Activated B cell treated with CpG ODN at 0.5 μM for 24 hours (primary cell): ENCODE data around the gene FNDC1. TPM values are rescaled to one million over a fixed set of nuclear protein-coding genes. Genes with fewer than 3 reads are reported as not detected.

ENCODE experiments used
- ATAC-seq: fragments of 200-7000 bp; cut with Tn5 transposase; one replicate; pipeline ENCODE4 v1.10.0; 2021; ENCODE audit warnings: low read depth, mild to moderate bottlenecking, moderate library complexity
- CTCF ChIA-PET: fragments of 350-600 bp; sonication (Branson Sonifier 250); formaldehyde crosslinking; loops from one replicate; lab custom pipeline; 2021; ENCODE audit warnings: antibody characterized with exemption; lab: Charles Lee
- POLR2A ChIA-PET: fragments of 350-600 bp; sonication (Branson Sonifier 250); formaldehyde crosslinking; loops from one replicate; lab custom pipeline; 2021; ENCODE audit warnings: antibody characterized with exemption; lab: Charles Lee
- DNase-seq: peaks from one replicate; pipeline ENCODE4 v3.0.0; 2022
- H3K27ac Mint-ChIP-seq: one replicate; pipeline ENCODE4 v1.8.0; 2020; ENCODE audit warnings: mixed read lengths
- H3K27me3 Mint-ChIP-seq: one replicate; pipeline ENCODE4 v1.8.0; 2021; ENCODE audit warnings: mixed read lengths
- H3K36me3 Mint-ChIP-seq: one replicate; pipeline ENCODE4 v1.8.0; 2021; ENCODE audit warnings: low read depth, mixed read lengths
- H3K4me1 Mint-ChIP-seq: one replicate; pipeline ENCODE4 v1.8.0; 2021; ENCODE audit warnings: mixed read lengths
- H3K4me3 Mint-ChIP-seq: one replicate; pipeline ENCODE4 v1.8.0; 2020; ENCODE audit warnings: mild to moderate bottlenecking, mixed read lengths
- H3K9me3 Mint-ChIP-seq: one replicate; pipeline ENCODE4 v1.8.0; 2020; ENCODE audit warnings: mixed read lengths
- intact Hi-C: fragments of 100-400 bp; cut with micrococcal nuclease; formaldehyde crosslinking; loops from one replicate; pipeline ENCODE4 v1.15.1; 2024
- total RNA-seq: library from RNA; stranded (reverse); gene quantifications from 2 replicates; pipeline ENCODE4 v1.2.3, GENCODE V29; 2022
- TF ChIP-seq, protein P1 (sequence below): fragments of 200-600 bp; IDR thresholded peaks from one replicate; pipeline ENCODE4 v1.8.0; 2022; ENCODE audit warnings: antibody characterized with exemption, mild to moderate bottlenecking

The FNDC1 gene
- total RNA-seq, 1 donor from 2014 or later, result not detected

DNA sequence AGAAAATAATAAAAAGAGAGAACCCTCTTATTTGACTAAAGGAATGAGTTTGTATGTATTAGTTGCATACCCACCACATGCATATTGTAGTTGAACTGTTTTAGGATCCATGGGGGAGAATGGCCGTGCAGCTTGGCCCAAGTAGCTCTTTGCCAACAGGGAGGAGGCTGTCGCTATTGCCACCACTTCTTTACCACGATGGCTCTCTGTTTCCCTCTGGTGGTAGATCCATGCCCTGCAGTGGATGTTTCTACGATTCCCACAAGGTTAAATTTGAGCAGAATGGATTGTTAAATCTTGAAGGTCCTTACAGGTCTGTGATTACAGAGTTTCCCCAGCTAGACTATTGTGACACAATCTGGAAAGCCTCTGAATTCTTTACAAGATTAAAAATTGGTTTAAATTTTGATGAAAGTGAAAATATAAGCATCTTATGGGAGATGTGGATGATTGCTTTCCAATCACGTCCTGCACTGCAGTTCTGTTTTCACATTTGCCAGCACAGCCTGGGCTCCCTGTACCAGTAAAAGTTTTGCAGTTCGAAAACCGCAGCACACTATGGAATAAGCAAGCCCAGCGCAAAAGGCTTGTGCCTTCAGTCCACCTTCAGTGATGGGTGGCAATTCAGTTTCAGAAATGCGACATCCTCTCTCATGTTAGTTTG is 34.4 kb upstream of the FNDC1 start:
- CTCF ChIA-PET, result interaction anchor here (0.6 to 14.7 kb wide), 37 partner anchors 8 to 921 kb away, joined by 3 to 409 read pairs (median 5); partner anchors contain the start of genes RSPH3 and TAGAP
- peak; percentile 63 for DNase-seq

GRCh38 chr6:159137676-159138075 is 31.5 kb upstream of the FNDC1 start:
- no peak overlapping the region for H3K27ac Mint-ChIP-seq

More for the DNA sequence above, 34.4 kb upstream of the FNDC1 start:
- H3K27ac Mint-ChIP-seq, result peak overlapping the region; percentile 80
- peak overlapping the region; percentile 61 for H3K4me3 Mint-ChIP-seq
- POLR2A ChIA-PET, result interaction anchor here (0.6 to 4.5 kb wide), 23 partner anchors 9 to 851 kb away, joined by 3 to 49 read pairs (median 5); partner anchors contain the start of genes RSPH3 and TAGAP
- TF ChIP-seq, protein P1, sequence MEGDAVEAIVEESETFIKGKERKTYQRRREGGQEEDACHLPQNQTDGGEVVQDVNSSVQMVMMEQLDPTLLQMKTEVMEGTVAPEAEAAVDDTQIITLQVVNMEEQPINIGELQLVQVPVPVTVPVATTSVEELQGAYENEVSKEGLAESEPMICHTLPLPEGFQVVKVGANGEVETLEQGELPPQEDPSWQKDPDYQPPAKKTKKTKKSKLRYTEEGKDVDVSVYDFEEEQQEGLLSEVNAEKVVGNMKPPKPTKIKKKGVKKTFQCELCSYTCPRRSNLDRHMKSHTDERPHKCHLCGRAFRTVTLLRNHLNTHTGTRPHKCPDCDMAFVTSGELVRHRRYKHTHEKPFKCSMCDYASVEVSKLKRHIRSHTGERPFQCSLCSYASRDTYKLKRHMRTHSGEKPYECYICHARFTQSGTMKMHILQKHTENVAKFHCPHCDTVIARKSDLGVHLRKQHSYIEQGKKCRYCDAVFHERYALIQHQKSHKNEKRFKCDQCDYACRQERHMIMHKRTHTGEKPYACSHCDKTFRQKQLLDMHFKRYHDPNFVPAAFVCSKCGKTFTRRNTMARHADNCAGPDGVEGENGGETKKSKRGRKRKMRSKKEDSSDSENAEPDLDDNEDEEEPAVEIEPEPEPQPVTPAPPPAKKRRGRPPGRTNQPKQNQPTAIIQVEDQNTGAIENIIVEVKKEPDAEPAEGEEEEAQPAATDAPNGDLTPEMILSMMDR, result peak; percentile 72
- no peaks in the 10 kb centered on the region for H3K9me3 Mint-ChIP-seq
- H3K27me3 Mint-ChIP-seq, result peaks cover 4% of the 10 kb centered on the region
- peaks cover 20% of the 10 kb centered on the region for H3K4me1 Mint-ChIP-seq
- ATAC-seq, result peak; percentile 98
- intact Hi-C loops, result loop anchor here (1.0 kb wide), 3 partner anchors 31 to 127 kb away; no protein-coding TSS in a partner anchor
- H3K36me3 Mint-ChIP-seq, result no peaks in the 10 kb centered on the region

GRCh38 chr6:159142531-159142930 is 26.7 kb upstream of the FNDC1 start:
- ChIA-PET POLR2A (no interaction called here), CTCF (no interaction called here)
- Mint-ChIP-seq H3K4me1 (peaks cover 2% of the 10 kb centered on the region), H3K36me3 (no peaks in the 10 kb centered on the region), H3K4me3 (no peak overlapping the region), H3K27ac (no peak overlapping the region), H3K9me3 (peaks cover 5% of the 10 kb centered on the region), H3K27me3 (peaks cover 7% of the 10 kb centered on the region)
- TF ChIP-seq, protein P1, result no peak
- no peak for DNase-seq
- no peak for ATAC-seq
- intact Hi-C loops, result no loop called here

More at GRCh38 chr6:159137676-159138075, 31.5 kb upstream of the FNDC1 start:
- H3K4me1 Mint-ChIP-seq, result peaks cover 20% of the 10 kb centered on the region
- ATAC-seq (no peak), DNase-seq (no peak)
- H3K36me3 Mint-ChIP-seq, result no peaks in the 10 kb centered on the region
- intact Hi-C loops, result no loop called here
- CTCF ChIA-PET, result interaction anchor here (1.1 to 14.7 kb wide), 2 partner anchors 98 to 129 kb away, joined by 4 to 409 read pairs; no protein-coding TSS in a partner anchor
- H3K4me3 Mint-ChIP-seq, result no peak overlapping the region
- H3K27me3 Mint-ChIP-seq, result peaks cover 4% of the 10 kb centered on the region
- peaks cover 5% of the 10 kb centered on the region for H3K9me3 Mint-ChIP-seq
- POLR2A ChIA-PET, result no interaction called here
- TF ChIP-seq, protein P1, result no peak

- intact Hi-C loops, result no loop called here
- DNase-seq, result no peak
- POLR2A ChIA-PET, result no interaction called here
- H3K27me3 Mint-ChIP-seq, result peaks cover 7% of the 10 kb centered on the region
- H3K4me3 Mint-ChIP-seq, result no peak overlapping the region
- no peak for ATAC-seq
- H3K9me3 Mint-ChIP-seq, result no peaks in the 10 kb centered on the region
- no peak overlapping the region for H3K27ac Mint-ChIP-seq
- CTCF ChIA-PET, result interaction anchor here (1.1 to 1.6 kb wide), 3 partner anchors 9 to 140 kb away, joined by 3 to 6 read pairs (median 4); no protein-coding TSS in a partner anchor
- TF ChIP-seq, protein P1, result no peak
- no peaks in the 10 kb centered on the region for H3K36me3 Mint-ChIP-seq
- peaks cover 7% of the 10 kb centered on the region for H3K4me1 Mint-ChIP-seq
Observed at GRCh38 chr6:159148641-159149040, 20.6 kb upstream of the FNDC1 start.

DNA sequence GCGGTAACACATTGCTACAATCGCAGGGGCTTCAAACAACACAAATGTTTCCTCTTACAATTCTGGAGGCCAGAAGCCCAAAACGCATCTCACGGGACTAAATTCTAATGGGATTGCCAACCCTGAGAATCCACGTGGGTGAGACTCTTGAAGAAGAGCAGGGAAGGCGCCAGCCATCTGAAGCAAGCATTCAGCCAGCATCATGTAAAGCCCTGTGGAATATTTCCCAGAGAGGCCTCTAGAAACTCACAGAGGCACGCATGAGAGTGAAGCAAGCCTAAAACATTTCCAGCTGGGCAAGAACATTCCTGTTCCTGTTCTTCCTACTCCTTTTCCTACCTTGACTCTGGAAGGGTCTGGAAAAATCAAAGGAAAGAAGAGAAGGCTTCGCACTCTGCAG is 19.6 kb upstream of the FNDC1 start:
- POLR2A ChIA-PET, result no interaction called here
- Mint-ChIP-seq H3K27ac (no peak overlapping the region), H3K27me3 (peaks cover 7% of the 10 kb centered on the region), H3K4me3 (no peak overlapping the region), H3K36me3 (no peaks in the 10 kb centered on the region), H3K9me3 (no peaks in the 10 kb centered on the region), H3K4me1 (peaks cover 4% of the 10 kb centered on the region)
- CTCF ChIA-PET, result interaction anchor here (1.1 to 1.2 kb wide), 2 partner anchors 8 to 141 kb away, joined by 3 to 4 read pairs; no protein-coding TSS in a partner anchor
- DNase-seq (no peak), ATAC-seq (no peak)
- intact Hi-C loops, result loop anchor here (5.0 kb wide), 2 partner anchors 937 to 1308 kb away; no protein-coding TSS in a partner anchor
- TF ChIP-seq, protein P1, result no peak
